Parathyroid adenoma (tissue), 2 donors: ENCODE measurements around the gene ARSJ.

Source experiments
- H2AFZ ChIP-seq: fragments of 300-600 bp; sonication (generic); one replicate; pipeline ENCODE4 v1.7.0; 2017; ENCODE audit warnings: antibody characterized with exemption, mild to moderate bottlenecking
- H3K27ac ChIP-seq: fragments of 300-600 bp; sonication (generic); one replicate; pipeline ENCODE4 v1.7.0; 2017
- H3K27me3 ChIP-seq: fragments of 300-600 bp; sonication (generic); one replicate; pipeline ENCODE4 v1.7.0; 2017; ENCODE audit warnings: low read length; ENCODE audit not compliant: control insufficient read depth, insufficient read depth
- H3K36me3 ChIP-seq: fragments of 300-600 bp; sonication (generic); one replicate; pipeline ENCODE4 v1.7.0; 2017; ENCODE audit warnings: low read length; ENCODE audit not compliant: control insufficient read depth, insufficient read depth
- H3K4me1 ChIP-seq: fragments of 300-600 bp; sonication (generic); one replicate; pipeline ENCODE4 v1.7.0; 2017; ENCODE audit warnings: control low read depth
- H3K4me2 ChIP-seq: fragments of 300-600 bp; sonication (generic); one replicate; pipeline ENCODE4 v1.7.0; 2017; ENCODE audit warnings: low read length
- H3K4me3 ChIP-seq: fragments of 300-600 bp; sonication (generic); one replicate; pipeline ENCODE4 v1.7.0; 2017; ENCODE audit warnings: low read depth, low read length
- H3K79me2 ChIP-seq: fragments of 300-600 bp; sonication (generic); one replicate; pipeline ENCODE4 v1.7.0; 2017; ENCODE audit warnings: control low read depth
- H3K9ac ChIP-seq: fragments of 300-600 bp; sonication (generic); one replicate; pipeline ENCODE4 v1.7.0; 2017; ENCODE audit warnings: mild to moderate bottlenecking
- H3K9me3 ChIP-seq: fragments of 300-600 bp; sonication (generic); one replicate; pipeline ENCODE4 v1.7.0; 2017; ENCODE audit warnings: low read length; ENCODE audit not compliant: control insufficient read depth
- TF ChIP-seq, protein P1 (sequence below): fragments of 300-600 bp; sonication (generic); IDR thresholded peaks from one replicate; pipeline ENCODE4 v1.7.0; 2017; ENCODE audit warnings: antibody characterized with exemption, mild to moderate bottlenecking
- donor health status: primary hyperparathyroidism.

Gene ARSJ

GRCh38 chr4:113866611-113867010 is 112.8 kb downstream of the ARSJ start:
- H2AFZ ChIP-seq, result no peak overlapping the region
- H3K9ac ChIP-seq, result no peak overlapping the region
- H3K4me2 ChIP-seq, result no peak overlapping the region
- no peaks in the 10 kb centered on the region for H3K79me2 ChIP-seq
- H3K4me3 ChIP-seq, result no peak overlapping the region
- H3K27me3 ChIP-seq, result no peaks in the 10 kb centered on the region
- no peaks in the 10 kb centered on the region for H3K9me3 ChIP-seq
- H3K36me3 ChIP-seq, result no peaks in the 10 kb centered on the region
- H3K27ac ChIP-seq, result no peak overlapping the region
- H3K4me1 ChIP-seq, result no peaks in the 10 kb centered on the region
- TF ChIP-seq, protein P1, sequence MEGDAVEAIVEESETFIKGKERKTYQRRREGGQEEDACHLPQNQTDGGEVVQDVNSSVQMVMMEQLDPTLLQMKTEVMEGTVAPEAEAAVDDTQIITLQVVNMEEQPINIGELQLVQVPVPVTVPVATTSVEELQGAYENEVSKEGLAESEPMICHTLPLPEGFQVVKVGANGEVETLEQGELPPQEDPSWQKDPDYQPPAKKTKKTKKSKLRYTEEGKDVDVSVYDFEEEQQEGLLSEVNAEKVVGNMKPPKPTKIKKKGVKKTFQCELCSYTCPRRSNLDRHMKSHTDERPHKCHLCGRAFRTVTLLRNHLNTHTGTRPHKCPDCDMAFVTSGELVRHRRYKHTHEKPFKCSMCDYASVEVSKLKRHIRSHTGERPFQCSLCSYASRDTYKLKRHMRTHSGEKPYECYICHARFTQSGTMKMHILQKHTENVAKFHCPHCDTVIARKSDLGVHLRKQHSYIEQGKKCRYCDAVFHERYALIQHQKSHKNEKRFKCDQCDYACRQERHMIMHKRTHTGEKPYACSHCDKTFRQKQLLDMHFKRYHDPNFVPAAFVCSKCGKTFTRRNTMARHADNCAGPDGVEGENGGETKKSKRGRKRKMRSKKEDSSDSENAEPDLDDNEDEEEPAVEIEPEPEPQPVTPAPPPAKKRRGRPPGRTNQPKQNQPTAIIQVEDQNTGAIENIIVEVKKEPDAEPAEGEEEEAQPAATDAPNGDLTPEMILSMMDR, result no peak

DNA sequence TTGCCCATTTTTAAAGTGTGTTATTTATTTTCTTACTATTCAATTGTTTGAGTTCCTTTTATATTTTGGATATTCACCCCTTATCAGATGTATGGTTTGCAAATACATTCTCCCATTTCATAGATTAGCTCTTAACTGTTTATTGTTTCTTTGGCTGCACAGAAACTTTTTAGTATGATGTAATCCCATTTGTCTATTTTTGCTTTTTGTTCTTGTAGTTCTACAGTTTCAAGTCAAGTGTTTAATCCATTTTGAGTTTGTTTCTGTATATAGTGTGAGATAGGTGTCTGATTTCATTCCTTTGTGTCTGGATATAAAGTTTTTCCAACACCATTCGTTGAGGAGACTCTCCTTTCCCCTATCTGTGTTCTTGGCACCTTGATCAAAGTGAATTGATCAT is 120.5 kb downstream of the ARSJ start:
- Histone ChIP-seq H3K4me2 (no peak overlapping the region), H3K36me3 (no peaks in the 10 kb centered on the region), H3K4me1 (no peaks in the 10 kb centered on the region), H3K4me3 (no peak overlapping the region), H3K27me3 (no peaks in the 10 kb centered on the region), H3K79me2 (no peaks in the 10 kb centered on the region), H3K9ac (no peak overlapping the region), H3K9me3 (no peaks in the 10 kb centered on the region), H3K27ac (no peak overlapping the region), H2AFZ (no peak overlapping the region)
- TF ChIP-seq, protein P1, result no peak

- no peak overlapping the region for H2AFZ ChIP-seq
- no peak overlapping the region for H3K4me2 ChIP-seq
- H3K36me3 ChIP-seq, result no peaks in the 10 kb centered on the region
- no peak overlapping the region for H3K27ac ChIP-seq
- no peaks in the 10 kb centered on the region for H3K4me1 ChIP-seq
- no peaks in the 10 kb centered on the region for H3K79me2 ChIP-seq
- H3K27me3 ChIP-seq, result no peaks in the 10 kb centered on the region
- H3K4me3 ChIP-seq, result no peak overlapping the region
- H3K9me3 ChIP-seq, result no peaks in the 10 kb centered on the region
- TF ChIP-seq, protein P1, result no peak
- H3K9ac ChIP-seq, result no peak overlapping the region
Observed at GRCh38 chr4:113851816-113852215, 127.6 kb downstream of the ARSJ start.
